NCI-H748 treated with DMSO at 0.1 percent for 48 hours (cell line): ENCODE data around the gene PLXNA2.
A peak's percentile ranks its signal among the peaks of the same experiment; 100 is the strongest.

Experiments
- DNase-seq: peaks from one replicate; lab custom pipeline; 2025; lab: John Stamatoyannopoulos, UW

PLXNA2 gene

DNA sequence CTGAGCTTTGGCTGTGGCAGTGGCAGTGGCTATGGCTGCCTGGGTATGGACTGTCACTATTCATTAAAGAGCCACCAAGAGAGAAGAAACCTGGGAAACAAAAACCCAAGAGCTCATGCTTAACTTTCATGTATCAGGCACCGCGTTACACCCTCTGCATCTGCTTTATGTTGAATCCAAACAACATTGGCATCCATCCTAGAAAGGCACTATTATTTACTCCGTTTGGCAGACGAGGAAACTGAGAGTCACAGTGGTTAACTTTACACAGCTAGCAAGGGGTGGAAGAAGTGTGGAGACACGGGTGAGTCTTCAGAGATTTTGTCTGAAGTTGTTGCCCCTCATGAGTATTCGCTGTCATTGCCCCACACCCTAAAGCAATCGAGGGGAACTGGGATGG, 63.8 kb downstream of the PLXNA2 start:
- no peak for DNase-seq

DNA sequence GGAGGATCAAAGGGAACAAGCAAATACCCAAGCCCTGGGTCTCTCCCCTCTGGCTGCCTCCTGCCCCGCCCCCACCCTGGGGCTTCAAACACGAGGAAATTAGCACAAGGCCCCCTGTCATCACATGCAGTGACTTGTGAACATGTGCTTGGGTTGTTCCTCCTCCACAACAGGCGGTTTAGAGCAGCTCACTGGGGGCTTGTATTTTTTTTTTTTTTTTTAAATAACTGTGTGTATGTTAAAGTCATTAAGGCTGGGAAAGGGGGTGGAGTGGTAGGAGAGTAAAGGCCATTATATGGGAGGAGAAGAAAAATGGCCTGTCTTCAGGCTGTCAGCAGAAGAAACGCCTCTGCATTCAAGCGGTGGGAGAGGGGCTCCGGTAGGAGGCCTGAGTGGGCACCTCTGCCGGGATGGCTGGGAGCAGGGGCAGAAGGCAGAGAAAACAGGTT, 64.2 kb downstream of the PLXNA2 start:
- DNase-seq, result no peak

DNA sequence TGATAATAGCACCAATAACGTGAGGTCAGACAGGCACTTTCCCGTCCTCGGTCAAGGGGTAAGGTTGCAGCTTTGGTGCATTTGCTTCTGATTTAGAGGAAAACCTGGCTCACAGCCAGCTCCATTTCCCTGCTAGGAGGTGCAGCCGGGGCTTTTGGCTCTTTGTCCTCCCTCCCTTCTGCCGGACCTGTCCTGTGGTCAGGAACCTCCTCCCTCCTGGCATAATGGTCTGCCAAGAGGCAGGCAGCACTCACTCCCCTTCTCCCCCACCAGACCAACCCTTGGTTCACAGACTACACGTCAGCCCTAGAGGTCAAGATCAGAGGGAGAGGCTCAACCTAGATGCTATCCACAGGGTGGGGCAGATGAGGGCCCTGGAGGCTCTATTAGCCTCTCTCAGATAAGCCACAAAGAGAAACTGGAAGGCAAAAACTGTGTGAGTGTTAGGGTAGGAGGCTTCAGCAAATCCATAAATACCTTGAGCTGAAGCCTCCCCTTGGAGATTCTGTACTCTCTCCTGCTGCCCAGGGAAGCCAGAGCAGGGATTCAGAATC, 64.8 kb downstream of the PLXNA2 start:
- DNase-seq, result peak; percentile 33

DNA sequence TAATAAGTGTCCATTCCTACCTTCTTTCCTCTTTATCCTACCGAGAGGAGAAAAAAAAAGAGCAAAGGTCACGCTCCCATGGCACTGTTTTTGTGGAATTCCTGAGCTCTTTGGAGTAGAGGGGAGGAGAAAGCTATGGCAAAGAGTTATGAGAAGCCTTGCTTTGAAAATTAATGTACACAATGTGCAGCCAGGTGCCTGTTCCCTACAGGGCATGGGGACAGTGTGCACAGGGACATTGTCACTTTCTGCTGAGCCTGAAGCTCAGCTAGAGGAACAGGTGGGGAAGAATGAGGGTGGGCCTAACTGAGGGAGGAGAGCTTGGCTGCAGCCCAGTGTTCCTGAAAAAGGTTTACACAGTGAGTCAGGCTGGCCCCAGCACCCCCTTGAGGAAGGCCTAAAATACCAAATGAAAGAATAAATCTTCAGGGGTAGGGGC, 66.1 kb downstream of the PLXNA2 start:
- DNase-seq, result peak; percentile 38

DNA sequence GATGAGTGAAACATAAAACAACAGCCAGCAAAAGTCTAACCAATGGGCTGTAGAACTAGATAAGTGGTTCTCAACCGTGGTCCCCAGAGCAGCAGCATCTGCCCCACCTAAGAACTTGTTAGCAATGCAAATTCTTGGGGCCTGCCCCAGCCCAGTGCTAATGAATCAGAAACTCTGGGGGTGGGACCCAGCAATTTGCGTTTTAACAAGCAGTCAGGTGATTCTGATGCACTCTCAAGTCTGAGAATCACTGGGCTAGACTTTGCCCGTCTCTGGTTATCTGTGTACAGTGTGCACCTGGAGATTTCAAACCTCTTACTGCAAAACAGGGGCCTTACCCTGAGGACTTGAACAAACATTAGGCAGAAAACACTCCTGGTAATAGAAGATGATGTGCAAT, 66.5 kb downstream of the PLXNA2 start:
- DNase-seq, result peak; percentile 38

DNA sequence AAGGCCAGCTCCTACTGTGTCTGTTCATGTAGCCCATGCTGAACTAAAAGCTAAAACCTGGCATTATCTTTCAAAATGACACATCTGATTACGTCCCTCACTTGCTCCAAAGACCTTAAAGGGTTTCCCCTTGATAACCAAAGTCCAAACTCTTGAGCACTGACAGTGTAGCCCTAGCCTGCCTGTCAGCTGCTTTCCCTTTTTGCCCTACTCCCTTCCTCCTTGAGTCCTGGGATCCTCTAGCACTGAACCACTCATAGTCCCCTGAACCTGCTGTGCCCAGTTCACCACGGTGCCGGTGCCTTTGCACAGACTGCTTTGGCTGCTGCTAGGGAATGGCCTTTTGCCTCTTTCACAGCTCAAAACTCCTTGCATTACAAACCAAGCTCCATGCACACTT, 67.5 kb downstream of the PLXNA2 start:
- DNase-seq, result no peak

DNA sequence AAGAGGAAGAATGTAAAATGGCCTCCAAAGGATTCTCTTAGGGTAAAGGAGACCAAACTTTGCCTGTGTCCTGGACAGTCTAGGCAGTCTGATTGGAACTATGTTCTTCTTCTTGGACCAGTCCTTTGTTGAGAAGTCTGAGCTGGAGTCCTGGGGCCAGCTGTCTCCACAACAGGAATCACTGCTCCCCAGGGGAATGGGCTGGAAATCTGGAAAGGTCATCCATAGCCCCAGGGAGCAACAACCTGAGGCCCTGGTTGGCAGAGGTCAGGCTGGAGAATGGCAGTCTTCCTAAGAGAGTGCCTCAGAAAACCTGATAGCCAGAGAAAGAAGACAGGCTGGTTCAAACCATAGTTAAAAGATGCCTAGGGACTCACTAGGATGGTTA, 68.7 kb downstream of the PLXNA2 start:
- DNase-seq, result no peak

DNA sequence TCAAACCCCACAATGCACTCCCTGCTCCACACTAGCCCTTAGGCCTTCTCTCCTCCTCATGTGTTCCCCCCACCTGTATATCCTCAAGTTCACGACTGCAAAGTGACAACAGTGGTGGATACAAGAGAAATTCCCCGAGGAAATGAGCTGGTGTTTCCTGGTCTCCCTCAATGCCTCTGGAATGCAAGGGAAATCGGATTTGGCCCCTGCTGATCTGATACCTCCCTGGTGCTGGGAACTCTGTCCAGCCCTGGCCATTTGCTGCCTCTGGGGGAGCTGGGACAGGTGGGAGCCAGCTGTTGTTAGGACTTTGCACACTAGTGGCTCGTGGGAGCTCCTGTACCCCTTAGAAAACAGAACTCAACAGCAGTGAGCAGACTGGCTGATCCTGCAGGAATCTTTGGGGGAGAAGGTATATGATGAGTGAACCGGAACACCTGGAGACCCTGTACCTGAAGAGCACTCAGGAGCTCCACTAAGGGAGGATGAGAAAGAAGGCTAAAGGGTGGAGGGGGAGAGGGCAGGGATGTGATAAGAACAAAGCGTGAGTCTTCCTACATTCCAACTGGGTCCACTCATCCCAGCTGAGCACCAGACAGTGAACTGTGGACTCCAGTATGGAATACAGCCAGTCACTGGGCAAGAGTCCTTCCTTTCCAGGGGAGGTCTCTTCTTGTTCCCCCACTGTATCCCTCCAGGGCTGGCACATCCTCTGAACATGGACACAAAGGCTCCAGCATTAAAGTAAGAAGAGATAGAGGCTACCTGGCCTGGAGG, 69.3 kb downstream of the PLXNA2 start:
- no peak for DNase-seq

DNA sequence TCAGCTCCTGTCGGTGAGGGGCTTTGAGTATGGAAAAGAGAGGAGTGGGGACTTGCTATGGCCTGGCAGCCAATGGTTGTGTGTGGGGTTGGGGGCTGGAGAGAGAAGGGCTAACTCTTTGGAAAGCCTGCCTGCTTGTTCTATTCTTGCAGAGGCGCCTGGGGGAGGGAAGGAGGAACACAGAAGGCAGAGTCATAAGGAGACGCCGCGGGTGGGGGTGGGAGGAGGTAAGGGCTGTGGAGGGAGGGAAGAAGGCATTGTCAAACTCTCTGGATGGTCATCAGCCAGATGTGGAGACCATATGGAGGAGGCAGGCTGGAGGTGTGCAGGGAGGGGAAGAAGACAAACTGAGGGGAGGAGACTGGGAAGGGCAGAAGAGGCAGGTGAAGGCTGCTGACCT, 70.0 kb downstream of the PLXNA2 start:
- DNase-seq, result no peak

DNA sequence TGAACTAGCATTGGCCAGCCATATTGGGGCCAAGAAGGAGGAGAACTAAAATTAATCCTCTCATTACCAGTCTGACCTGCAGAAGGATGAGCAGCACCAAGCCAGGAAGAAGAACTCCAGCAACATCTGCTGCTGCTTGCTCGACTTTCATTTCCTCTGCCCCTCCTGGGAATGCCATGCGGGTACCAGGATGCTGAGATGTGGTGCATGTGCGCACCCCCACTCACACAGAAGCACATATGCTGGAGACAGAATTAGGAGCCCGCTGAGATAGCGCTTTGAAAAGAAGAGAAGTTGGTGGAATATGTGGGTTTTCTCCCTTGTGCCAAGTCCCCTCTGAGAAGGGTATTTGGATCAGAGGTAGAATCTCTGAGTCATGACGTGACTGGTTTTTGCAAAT, 70.4 kb downstream of the PLXNA2 start:
- no peak for DNase-seq

DNA sequence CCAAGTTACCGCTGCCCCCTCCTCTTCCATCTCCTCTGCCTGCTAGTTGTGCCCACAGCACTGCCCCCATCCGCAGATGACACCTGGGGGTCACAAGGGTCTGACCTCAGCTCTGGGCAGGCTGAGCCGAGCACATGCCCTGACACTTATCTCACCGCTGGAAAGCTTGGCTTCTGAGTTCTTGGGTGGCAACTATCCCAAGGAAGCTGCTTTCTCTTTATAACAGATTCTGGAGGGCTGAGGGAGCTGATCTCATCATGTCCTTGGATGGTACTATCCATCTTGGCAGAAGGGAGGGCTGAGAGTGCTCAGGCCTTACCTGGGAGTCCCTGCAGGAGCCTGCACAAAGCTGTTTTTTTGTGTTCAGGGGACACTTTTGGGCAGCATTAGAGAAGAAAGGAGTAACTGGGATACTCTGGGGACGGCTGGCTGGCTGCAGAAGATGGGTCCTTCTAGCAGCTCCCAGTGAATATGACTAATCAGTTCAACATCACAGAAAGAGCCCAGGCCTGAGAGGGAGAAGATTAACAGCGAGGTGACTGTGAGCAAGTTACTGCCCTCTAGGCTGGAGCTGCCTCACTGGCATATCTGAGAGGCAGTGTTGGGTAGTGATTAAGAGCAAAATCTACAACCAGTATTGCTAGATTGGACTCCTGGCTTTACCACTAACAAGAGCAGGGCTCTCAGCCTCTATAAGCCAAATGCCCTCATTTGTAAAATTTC, 71.6 kb downstream of the PLXNA2 start:
- no peak for DNase-seq

DNA sequence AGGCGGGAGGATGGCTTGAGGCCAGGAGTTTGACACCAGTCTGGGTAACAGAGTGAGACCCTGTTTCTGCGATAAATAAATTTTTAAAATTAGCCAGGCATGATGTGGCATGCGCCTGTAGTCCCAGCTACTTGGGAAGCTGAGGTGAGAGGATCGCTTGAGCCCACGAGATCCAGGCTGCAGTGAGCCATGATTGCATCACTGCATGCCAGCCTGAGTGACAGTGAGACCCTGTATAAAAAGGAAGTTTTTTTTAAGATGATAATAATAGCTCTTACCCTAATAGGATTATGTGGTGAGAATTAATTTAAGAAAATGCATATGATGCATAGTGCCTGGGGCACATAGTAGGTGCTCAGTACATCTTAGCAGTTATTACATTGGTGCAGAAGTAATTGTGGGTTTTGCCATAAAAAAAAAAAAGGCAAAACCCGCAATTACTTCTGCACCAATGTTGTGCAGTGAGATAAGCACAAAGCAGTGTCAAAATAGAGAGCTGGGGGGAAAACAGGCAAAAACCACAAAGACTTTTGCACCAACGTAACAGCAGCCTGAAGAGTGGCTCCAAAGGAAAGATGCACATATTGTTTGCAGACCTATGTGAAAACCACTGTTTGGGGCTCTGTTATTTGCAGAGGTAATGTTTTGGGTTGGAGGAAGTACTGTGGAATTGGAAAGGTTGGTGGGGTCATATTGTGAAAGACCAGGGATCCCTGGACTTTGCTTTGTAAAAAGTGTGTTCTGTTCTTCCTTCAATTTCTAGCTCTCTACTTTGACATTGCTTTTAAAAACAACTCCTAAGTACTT, 72.4 kb downstream of the PLXNA2 start:
- DNase-seq, result no peak

DNA sequence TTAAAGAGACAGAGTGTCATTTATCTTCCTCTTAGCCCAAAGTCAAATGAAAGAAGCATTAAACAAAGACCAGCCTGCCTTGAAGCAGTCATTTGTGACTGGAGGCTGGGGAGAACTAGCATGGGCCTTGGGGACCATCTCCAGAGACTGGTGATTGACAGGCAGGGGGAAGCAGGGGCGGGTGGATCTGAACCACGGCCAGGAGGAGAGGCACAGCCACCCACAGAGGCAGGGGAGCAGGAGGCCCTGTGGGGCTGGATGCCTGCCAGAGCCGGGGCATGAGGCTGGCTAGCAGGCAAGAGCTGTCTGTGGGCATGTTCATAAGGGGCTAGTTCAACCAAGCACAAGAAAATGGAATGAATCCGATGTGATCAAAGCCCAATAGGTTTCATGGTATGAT, 73.9 kb downstream of the PLXNA2 start:
- no peak for DNase-seq

DNA sequence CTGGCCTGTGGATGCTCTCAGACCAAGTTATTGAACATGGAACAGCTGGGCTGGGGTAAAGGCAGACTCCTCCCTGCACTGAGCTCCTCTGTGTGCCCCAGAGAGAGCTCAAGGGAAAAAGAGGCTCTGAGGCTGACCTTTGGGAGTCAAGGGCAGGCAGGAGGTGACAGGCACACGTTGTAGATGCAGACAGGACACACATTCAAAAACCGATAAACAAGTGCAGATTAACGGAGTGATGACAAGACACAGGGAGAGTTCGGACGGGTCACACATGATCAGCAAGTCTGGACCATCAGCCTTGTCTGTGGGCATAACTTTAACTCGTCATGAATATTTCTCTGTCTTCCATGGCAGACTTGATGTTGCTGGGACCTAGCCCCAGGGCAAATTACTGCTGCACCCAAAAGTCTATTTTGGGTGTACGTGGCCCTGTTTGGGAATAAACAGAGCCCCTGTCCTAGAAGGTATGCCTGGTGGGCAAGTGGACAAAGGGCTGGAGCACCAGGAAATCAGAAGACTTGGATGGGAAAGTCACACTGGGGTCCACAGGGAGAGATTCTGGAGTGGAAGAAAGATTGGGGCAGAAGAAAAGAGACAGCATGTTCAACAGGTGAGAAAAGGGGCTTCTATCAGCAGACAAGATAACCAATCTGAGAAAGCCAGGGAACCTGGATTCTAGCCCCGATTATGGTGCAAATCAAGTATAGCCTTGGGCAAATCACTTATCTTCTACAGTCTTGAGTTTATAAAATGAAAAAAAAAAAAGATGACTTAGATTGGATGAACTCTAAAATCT, 74.9 kb downstream of the PLXNA2 start:
- no peak for DNase-seq

DNA sequence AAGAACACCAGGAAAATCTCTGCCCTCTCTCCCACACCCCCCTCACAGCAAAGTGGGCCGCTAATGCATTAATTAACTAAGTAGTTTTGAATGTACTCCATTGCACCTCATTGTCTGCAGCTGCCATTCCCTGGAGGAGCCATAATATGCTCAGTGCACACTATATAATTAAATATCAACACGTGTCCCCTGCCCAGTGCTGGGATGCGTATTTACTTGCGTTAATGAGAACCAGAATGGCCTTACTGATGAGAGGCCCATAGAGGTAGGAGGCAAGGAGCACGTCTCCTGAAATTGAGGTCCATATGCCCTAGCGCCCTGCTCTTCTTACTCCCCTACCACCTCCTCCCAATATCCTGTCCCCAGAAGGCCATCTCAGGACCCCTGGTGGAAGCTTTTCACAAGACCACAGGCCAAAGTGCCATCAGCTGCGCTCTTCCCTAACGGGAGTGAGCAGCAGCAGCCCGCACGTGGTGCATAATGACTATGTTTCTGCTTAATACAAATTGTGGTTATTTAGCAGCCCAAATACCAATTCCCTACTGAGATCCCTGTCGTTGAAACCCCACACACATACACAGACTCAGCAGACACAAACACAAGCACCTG, 76.8 kb downstream of the PLXNA2 start:
- DNase-seq, result peak; percentile 53

DNA sequence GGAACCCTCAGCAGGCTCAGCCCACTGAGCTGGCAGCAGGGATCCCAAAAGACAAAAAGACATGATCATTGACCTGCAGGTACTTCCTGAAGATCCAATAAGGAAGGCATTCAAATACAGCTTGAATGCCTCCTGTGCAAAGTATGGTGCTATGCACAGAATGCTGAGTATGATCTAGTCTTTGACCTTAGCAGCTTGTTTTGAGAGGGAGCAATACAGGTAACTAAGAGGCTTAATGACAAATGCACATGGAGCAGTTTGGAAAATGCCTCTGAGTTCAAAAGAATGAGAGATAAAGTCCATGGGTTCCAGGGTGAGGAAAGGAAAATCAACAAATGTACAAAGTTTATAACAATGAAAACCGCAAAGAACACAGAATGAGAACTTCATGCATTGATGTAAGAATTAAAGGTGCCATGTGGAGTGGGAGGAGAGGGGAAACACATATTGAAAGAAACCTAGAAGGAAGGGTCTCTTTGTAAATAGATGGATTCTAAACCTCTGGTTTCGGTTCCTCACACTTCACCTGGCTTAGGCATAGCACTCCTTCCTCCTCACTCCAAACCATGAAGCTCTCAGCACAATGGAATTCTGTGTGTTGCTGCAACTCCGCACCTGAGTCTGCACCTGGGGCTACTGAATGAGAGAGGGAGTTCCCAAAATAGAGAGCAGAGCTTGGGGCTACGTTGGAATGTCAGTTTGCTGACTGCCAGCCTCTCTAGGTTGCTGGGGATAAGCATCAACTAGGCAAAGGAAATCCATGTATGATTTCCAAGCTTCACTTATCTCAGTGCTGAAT, 77.6 kb downstream of the PLXNA2 start:
- no peak for DNase-seq

DNA sequence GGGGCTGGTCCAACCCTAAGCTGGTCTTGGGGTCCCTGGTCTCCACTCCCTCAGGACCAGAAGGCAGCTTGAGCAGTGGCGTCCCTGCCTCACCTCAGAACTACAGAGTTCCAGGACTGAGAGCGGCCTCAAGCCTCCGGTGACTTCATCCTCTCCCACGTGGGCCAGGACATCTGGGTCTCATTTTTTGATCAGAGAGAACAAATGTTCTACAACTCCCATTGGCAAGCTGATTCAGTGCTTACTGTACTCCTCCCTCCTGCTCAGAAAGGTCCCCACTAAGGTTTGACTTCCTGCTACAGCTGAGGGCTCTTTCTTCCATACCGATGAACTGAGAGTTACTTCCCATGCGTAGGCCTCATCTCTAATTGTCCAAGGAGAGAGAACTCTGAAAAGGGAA, 78.5 kb downstream of the PLXNA2 start:
- DNase-seq, result no peak

DNA sequence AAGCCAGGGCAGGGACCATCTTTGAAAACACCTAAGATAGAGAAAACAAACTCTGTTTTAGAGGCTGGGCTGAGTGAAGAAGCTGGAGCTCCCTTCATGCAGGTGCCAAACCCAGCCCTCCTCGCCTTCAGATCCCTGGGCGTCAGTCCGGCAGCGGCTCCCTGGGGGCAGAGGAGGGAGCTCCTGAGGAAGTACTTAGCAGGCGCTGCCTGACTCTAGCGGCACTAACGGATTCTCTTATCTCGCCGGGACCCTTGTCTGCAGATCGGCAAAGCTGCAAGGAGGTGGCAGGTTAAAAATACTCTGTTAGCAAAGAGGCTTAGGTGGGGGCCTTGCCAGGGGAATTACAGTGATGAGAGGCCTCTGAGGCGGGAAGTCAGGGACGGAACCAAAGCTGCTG, 79.6 kb downstream of the PLXNA2 start:
- DNase-seq, result no peak

DNA sequence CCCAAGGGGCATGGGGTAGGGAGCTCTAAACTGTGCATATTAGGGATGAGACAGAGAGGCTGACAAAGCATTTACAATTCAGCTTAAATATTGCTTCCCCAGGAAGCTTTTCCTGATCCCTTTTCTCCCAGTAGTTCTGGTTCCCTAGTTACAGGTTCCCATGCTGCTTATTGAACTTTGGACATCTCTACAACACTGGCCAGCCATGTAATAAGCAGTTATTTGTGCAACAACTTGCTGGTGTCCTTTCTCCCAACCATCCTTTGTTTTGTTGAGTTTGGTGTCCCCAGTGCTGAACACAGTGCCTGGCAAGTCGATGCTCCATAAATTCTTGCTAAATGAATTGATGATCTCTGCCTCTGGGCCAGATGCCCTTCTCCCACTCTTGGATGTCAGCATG, 80.6 kb downstream of the PLXNA2 start:
- no peak for DNase-seq

DNA sequence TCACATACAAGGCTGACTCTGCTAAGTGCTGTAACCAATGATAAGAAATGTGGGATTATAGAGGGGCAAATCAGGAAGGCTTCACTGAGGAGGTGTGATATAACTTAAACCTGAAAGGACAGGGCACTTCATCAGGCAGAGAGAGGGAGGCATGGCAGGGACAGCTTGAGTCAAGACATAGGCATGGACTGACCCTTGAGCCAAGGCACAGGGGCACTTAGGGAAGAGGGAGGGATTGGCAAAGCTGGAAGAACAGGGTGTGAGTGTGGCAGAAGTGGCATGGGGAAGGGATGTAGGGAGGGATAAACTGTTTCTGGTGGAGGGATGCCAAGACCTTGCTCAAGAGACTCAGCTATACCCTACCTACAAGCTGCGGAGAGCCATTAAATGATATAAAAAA, 81.3 kb downstream of the PLXNA2 start:
- no peak for DNase-seq
